Loucy (cell line): ENCODE data around the gene HPD.

Source experiments
- H2AFZ ChIP-seq: fragments of 200-600 bp; sonication (generic); 2 replicates; pipeline ENCODE4 v1.6.0; 2016; ENCODE audit warnings: antibody characterized with exemption, mild to moderate bottlenecking, low read length, moderate library complexity
- H3F3A ChIP-seq: fragments of 200-600 bp; 2 replicates; pipeline ENCODE4 v1.6.0; 2016; ENCODE audit warnings: antibody characterized with exemption, low read depth, mild to moderate bottlenecking
- H3K27me3 ChIP-seq: fragments of 200-600 bp; sonication (generic); 2 replicates; pipeline ENCODE4 v1.6.1; 2014; ENCODE audit warnings: low read length, mild to moderate bottlenecking; ENCODE audit not compliant: insufficient read depth, poor library complexity, severe bottlenecking
- H3K36me3 ChIP-seq: fragments of 200-600 bp; sonication (generic); 2 replicates; pipeline ENCODE4 v1.6.1; 2016; ENCODE audit warnings: low read length; ENCODE audit not compliant: insufficient read depth
- H3K4me1 ChIP-seq: fragments of 200-600 bp; sonication (generic); 2 replicates; pipeline ENCODE4 v1.5.1; 2014; ENCODE audit warnings: low read length, mild to moderate bottlenecking; ENCODE audit not compliant: insufficient read depth, poor library complexity, severe bottlenecking
- H3K4me2 ChIP-seq: fragments of 200-600 bp; sonication (generic); 2 replicates; pipeline ENCODE4 v1.6.0; 2014; ENCODE audit warnings: antibody characterized with exemption, low read length, low read depth, mild to moderate bottlenecking; ENCODE audit not compliant: poor library complexity, severe bottlenecking
- H3K4me3 ChIP-seq: fragments of 200-600 bp; sonication (generic); 2 replicates; pipeline ENCODE4 v1.5.1; 2014; ENCODE audit warnings: low read length, mild to moderate bottlenecking, mixed read lengths; ENCODE audit not compliant: poor library complexity, severe bottlenecking
- H3K79me2 ChIP-seq: fragments of 200-600 bp; sonication (generic); 2 replicates; pipeline ENCODE4 v1.6.1; 2014; ENCODE audit warnings: low read length; ENCODE audit not compliant: insufficient read depth
- H3K9ac ChIP-seq: fragments of 200-600 bp; sonication (generic); 2 replicates; pipeline ENCODE4 v1.6.0; 2014; ENCODE audit warnings: mild to moderate bottlenecking, low read depth, low read length, moderate library complexity; ENCODE audit not compliant: poor library complexity, severe bottlenecking
- H3K9me2 ChIP-seq: fragments of 200-600 bp; sonication (generic); replicated peaks from 2 replicates; pipeline ENCODE4 v1.6.1; 2016; ENCODE audit warnings: low read depth, low read length, mixed read lengths
- H3K9me3 ChIP-seq: fragments of 200-600 bp; sonication (generic); 2 replicates; pipeline ENCODE4 v1.6.1; 2014; ENCODE audit warnings: mild to moderate bottlenecking, antibody characterized with exemption, low read length, low read depth; ENCODE audit not compliant: insufficient read depth
- H4K20me1 ChIP-seq: fragments of 200-600 bp; sonication (generic); 2 replicates; pipeline ENCODE4 v1.6.0; 2014; ENCODE audit warnings: antibody characterized with exemption, low read length, mild to moderate bottlenecking; ENCODE audit not compliant: insufficient read depth, poor library complexity, severe bottlenecking
- CTCF ChIP-seq: fragments of 200-600 bp; sonication (generic); conservative IDR thresholded peaks from 2 replicates; pipeline ENCODE4 v1.5.1; 2014; ENCODE audit warnings: mild to moderate bottlenecking, antibody characterized with exemption, low read length
- EZH2phosphoT487 ChIP-seq: fragments of 200-600 bp; IDR thresholded peaks from 2 replicates; pipeline ENCODE4 v1.6.1; 2018; ENCODE audit warnings: antibody characterized with exemption, mild to moderate bottlenecking, moderate library complexity, borderline replicate concordance

The HPD gene

DNA sequence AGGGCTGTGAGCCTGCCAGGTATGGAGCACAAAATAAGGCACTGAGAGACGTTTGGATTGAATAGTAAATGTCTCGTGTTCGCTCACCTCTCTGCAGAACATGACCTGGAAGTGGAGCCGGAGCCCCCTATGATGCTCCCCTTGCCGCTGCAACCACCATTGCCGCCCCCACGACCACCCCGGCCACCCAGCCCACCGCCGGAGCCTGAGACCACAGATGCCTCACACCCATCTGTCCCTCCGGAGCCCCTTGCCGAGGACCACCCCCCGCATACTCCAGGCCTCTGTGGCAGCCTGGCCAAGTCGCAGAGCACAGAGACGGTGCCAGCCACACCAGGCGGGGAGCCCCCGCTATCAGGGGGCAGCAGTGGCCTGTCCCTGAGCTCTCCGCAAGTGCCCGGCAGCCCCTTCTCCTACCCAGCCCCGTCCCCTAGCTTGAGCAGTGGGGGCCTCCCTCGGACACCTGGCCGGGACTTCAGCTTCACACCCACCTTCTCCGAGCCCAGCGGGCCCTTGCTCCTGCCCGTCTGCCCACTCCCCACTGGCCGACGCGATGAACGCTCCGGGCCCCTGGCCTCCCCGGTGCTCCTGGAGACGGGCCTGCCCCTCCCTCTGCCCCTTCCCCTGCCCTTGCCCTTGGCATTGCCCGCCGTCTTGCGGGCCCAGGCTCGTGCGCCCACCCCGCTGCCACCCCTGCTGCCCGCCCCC lies 36.1 kb downstream of the HPD start:
- TF ChIP-seq CTCF = no peak
- TF ChIP-seq EZH2phosphoT487 = no peak
- H3K4me2 ChIP-seq = no peak overlapping the region
- H3K4me3 ChIP-seq = no peak overlapping the region
- no peaks in the 10 kb centered on the region for H3K4me1 ChIP-seq
- H3K36me3 ChIP-seq = peaks cover 36% of the 10 kb centered on the region; the same call in 1 of the 2 replicates
- H3F3A ChIP-seq = no peaks in the 10 kb centered on the region
- no peak overlapping the region for H2AFZ ChIP-seq
- no peaks in the 10 kb centered on the region for H3K79me2 ChIP-seq
- no peaks in the 10 kb centered on the region for H3K9me2 ChIP-seq
- no peaks in the 10 kb centered on the region for H4K20me1 ChIP-seq
- no peak overlapping the region for H3K9ac ChIP-seq
- no peaks in the 10 kb centered on the region for H3K27me3 ChIP-seq
- H3K9me3 ChIP-seq = no peaks in the 10 kb centered on the region

GRCh38 chr12:121820056-121820455 lies 38.6 kb downstream of the HPD start:
- no peaks in the 10 kb centered on the region for H3K27me3 ChIP-seq
- H3K79me2 ChIP-seq = 0 out of 2 replicates have a peak, but pooled peaks cover 1% of the 10 kb centered on the region
- no peak overlapping the region for H3K4me2 ChIP-seq
- no peak overlapping the region for H2AFZ ChIP-seq
- H3F3A ChIP-seq = no peaks in the 10 kb centered on the region
- H4K20me1 ChIP-seq = no peaks in the 10 kb centered on the region
- no peak overlapping the region for H3K9ac ChIP-seq
- peaks cover 51% of the 10 kb centered on the region; the same call in 1 of the 2 replicates for H3K36me3 ChIP-seq
- H3K9me3 ChIP-seq = no peaks in the 10 kb centered on the region
- no peak overlapping the region for H3K4me3 ChIP-seq
- TF ChIP-seq CTCF = no peak
- no peak for TF ChIP-seq EZH2phosphoT487
- no peaks in the 10 kb centered on the region for H3K4me1 ChIP-seq
- no peaks in the 10 kb centered on the region for H3K9me2 ChIP-seq

GRCh38 chr12:121819212-121819949 lies 39.3 kb downstream of the HPD start:
- no peaks in the 10 kb centered on the region for H3K9me3 ChIP-seq

More at GRCh38 chr12:121819212-121819949, 39.3 kb downstream of the HPD start:
- Histone ChIP-seq H3K27me3 (no peaks in the 10 kb centered on the region), H3K4me2 (no peak overlapping the region), H3K79me2 (peaks cover 7% of the 10 kb centered on the region; the same call in 1 of the 2 replicates), H2AFZ (no peak overlapping the region), H3K4me1 (no peaks in the 10 kb centered on the region), H3K9me2 (no peaks in the 10 kb centered on the region), H3K9ac (no peak overlapping the region), H3F3A (no peaks in the 10 kb centered on the region), H3K4me3 (no peak overlapping the region), H3K36me3 (peaks cover 56% of the 10 kb centered on the region; the same call in 1 of the 2 replicates), H4K20me1 (no peaks in the 10 kb centered on the region)
- TF ChIP-seq EZH2phosphoT487 = no peak
- no peak for TF ChIP-seq CTCF
